ENCODE results near the gene BPIFB1.

DNA sequence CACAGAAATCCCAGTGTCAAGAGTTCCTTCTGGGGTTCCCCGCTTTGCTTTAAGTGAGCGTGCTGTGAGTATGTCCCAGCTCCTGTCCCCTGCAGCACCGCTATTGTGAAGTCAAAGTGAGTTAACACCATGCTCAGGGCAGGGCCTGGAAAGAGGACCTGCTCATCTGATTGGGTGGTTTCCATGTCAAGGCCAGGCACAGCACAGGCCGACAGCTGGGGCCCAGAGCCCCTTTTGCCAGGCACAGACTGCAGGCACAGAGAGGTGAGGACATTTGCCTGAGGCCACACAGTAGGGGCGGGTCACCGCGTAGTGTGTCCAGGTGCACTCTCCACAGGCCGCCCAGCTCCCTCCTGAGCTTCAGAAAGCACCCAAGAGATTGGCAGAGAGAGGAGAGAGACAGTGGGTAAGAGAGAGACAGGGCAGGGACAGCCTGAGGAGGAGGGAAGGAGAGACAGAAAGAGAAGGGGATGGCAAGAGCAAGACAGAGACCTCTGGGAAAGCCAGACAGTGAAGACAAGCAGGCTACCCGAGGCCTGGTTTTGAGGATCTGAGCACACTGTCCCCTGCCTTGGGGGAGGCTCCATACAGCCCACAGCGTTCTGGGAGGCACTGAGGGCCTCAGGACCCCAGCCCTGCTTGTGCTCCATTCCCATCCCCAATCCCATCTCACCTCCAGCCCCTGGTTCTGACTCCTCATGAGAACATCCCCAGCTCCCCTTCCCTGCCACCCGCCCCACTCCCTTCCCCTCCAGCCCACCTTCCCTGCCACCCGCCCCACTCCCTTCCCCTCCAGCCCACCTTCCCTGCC is 6.5 kb upstream of the BPIFB1 start:
- TF ChIP-seq, protein P1, sequence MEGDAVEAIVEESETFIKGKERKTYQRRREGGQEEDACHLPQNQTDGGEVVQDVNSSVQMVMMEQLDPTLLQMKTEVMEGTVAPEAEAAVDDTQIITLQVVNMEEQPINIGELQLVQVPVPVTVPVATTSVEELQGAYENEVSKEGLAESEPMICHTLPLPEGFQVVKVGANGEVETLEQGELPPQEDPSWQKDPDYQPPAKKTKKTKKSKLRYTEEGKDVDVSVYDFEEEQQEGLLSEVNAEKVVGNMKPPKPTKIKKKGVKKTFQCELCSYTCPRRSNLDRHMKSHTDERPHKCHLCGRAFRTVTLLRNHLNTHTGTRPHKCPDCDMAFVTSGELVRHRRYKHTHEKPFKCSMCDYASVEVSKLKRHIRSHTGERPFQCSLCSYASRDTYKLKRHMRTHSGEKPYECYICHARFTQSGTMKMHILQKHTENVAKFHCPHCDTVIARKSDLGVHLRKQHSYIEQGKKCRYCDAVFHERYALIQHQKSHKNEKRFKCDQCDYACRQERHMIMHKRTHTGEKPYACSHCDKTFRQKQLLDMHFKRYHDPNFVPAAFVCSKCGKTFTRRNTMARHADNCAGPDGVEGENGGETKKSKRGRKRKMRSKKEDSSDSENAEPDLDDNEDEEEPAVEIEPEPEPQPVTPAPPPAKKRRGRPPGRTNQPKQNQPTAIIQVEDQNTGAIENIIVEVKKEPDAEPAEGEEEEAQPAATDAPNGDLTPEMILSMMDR (IDR thresholded peaks at IDR 0.05): no peak
- no peak for TF ChIP-seq POLR2A (IDR thresholded peaks at IDR 0.05)

All from heart left ventricle (tissue), 13 donors.